ENCODE results near the gene TK1. TPM values are rescaled to one million over a fixed set of nuclear protein-coding genes. Genes with fewer than 3 reads are reported as not detected.
A peak's percentile ranks its signal among the peaks of the same experiment; 100 is the strongest.
"Not testable (repeated sequence)": the region's sequence is repeated elsewhere in the genome, so short reads cannot be mapped to it uniquely, and the experiment has no call there.

The TK1 gene, protein sequence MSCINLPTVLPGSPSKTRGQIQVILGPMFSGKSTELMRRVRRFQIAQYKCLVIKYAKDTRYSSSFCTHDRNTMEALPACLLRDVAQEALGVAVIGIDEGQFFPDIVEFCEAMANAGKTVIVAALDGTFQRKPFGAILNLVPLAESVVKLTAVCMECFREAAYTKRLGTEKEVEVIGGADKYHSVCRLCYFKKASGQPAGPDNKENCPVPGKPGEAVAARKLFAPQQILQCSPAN
- total RNA-seq (2014; rRNA removed) = 179 and 198 TPM in 2 replicates
- 153 TPM for polyA plus RNA-seq (2012)

DNA sequence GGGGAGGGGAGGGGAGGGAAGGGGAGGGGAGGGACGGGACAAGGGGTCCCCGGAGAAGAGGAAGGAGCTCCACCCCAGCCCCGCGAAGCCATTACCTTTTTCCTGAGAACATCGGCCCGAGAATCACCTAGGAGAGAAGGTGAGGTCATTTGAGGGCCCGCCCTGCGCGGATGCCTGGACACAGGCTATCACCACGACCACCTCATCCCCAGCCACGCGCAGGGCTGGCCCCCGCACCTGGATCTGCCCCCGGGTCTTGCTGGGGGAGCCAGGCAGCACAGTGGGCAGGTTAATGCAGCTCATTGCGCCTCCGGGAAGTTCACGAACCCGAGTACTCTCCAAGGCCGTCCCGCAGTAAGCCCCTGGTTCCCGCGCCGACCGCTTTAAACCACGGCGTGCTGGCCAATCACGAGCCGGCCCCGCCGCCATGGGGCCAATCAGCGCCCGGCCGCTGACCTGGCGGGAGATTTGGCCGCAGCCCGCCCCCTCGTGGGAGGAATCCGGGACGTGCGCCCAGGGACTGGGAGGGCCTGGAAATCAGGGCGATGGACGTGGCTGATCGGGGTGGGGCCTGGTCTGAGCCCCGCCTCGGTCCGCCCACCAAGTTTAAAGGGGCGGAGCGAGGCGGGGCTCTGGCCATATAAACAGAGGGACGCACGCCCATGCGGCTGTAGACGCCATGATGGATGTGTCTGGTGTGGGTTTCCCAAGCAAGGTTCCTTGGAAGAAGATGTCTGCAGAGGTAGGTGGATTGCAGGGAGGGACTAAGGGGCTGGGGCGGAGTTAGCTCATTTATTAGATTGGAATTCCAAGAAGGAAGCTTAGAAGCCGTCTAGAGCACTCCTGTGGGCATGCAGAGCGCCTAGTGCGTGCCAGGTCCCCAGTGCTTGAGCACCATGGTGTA lies at the start of gene TK1, which contains the start of gene AFMID:
TSS of gene TK1 (minus strand) at position 361 of the 904 bp plus-strand sequence. CDS start at position 303, 58 bp downstream.
TSS of gene AFMID (plus strand) at position 671 of the 904 bp plus-strand sequence. CDS start at position 680, 9 bp downstream.
- peak; percentile 95 for DNase-seq (ENCODE audit: low read depth)

DNA sequence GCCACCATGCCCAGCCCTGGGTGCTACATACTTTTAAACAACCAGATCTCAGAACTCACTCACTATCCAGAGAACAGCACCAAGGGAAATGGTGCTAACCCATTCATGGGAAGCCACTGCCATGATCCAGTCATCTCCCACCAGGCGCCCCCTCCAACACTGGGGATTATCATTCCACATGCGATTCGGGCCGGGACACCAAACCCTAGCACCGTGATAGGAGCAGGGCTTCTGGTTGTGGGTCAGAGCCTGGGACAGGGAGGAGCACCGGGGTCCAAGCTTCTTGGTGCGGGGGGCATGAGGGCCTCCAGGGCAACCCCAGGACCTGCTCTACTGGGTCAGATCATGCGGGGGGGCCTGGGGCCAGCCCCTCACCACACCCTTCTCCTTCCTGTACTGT lies 49.0 kb upstream of the TK1 start:
- DNase-seq (ENCODE audit: low read depth) = no peak

DNA sequence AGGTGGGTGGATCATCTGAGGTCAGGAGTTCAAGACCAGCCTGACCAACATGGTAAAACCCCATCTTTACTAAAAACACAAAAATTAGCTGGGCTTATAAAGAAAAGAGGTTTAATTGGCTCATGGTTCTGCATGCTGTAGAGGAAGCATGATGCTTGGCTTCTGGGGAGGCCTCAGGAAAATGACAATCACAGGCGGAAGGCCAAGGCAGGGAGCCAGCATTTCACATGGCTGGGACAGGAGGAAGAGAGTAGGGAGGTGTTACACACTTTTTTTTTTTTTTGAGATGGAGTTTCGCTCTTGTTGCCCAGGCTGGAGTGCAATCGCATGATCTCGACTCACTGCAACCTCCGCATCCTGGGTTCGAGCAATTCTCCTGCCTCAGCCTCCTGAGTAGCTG lies 48.2 kb upstream of the TK1 start:
- not testable (repeated sequence) for DNase-seq (ENCODE audit: low read depth)

DNA sequence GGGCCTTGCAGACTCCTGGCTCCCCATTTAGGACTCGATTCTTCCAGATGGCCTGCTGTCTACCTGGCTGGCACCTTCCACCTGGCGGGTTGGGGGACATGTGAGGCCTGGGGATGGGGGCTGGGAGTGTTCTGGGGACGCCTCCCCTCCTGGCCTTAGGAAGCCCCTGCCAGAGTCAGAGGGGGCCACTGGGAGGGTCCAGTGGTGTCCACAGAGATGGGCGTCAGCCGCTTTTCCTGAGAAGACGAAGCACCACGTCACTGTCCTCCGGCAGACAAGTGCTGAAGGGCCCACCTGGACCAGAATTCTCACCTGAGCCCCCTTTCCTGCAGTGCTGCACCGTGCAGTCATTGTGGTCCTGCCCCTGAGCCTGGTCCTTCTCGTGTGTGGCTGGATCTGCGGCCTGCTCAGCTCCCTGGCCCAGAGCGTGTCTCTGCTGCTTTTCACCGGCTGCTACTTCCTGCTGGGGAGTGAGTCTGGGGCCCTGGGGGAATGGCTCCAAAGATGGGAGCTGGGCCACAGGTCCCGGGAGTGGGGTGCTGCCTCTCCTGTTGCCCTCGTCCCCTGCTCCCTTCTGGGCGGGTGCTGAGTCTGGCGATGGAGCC lies 47.5 kb upstream of the TK1 start:
- DNase-seq (ENCODE audit: low read depth) = no peak

DNA sequence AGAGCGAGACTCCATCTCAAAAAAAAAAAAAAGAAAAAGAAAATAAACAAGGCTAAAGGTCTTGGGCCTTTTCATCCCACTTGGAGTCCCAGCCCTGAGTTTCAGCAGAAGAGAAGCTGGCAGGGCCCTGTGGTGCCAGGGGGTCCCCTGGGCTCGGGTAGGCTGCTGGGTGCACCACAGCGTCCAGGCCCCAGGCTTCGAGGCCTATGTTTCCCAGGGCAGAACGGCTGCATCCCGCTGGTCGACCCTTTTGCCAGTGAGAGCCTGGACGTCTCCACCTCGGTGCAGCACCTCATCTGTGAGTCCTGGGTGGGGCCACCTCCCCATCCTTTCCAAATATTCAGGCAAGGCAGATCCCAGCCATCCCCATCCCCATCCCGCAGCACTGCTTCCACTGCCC lies 46.8 kb upstream of the TK1 start:
- DNase-seq (ENCODE audit: low read depth) = no peak

DNA sequence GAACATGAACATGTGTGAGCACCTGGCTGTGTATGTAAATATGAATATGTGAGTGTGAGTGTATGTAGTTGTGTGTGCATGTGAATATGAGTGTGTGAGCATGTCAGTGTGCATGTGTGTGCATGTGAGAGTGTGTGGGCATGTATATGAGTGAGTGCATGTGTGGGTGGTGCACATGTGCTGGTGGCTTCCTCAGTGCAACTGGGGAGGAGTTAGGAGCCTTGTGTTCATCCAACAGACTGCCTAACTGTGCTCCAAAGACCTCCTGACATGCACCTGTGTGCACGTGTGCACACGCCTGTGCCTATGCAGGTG lies 46.0 kb upstream of the TK1 start:
- DNase-seq (ENCODE audit: low read depth) = no peak

DNA sequence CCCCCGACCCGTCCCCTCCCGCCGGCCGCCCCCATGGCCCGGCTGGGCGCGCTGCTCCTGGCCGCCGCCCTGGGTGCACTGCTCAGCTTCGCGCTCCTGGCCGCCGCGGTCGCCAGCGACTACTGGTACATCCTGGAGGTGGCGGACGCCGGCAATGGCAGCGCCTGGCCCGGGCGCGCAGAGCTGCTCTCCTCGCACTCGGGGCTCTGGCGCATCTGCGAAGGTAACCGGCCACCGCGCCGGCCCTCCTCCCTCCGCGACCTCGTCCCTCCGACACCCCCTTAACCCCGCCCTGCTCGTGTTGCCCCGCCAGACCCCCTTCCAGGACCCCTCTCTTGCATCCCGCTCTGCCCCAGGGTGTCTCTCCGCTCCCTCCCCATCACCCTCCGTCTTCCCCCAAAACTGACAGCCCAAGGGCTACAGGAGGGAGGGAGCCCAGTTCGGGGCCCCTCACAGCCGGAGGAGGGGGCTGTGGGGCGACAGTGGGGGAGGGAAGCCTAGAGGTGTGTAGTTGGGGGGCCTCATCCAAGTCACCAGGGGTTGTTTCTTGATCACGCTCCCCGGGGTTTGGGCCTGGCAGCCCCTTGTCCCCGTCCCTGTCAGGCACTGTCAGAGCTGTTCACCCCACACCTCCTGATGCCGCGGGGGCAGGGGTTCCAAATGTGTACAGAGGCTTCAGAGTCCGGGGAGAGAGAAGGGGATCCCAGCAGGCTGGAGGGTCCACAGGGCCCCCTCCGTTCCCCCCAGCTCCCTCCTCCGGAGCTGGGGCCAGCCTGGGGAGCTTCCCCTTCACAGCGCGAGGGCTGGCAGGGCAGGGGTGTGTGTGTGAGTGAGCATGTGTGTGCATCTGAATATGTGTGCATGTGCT lies 45.4 kb upstream of the TK1 start:
- DNase-seq (ENCODE audit: low read depth) = no peak

DNA sequence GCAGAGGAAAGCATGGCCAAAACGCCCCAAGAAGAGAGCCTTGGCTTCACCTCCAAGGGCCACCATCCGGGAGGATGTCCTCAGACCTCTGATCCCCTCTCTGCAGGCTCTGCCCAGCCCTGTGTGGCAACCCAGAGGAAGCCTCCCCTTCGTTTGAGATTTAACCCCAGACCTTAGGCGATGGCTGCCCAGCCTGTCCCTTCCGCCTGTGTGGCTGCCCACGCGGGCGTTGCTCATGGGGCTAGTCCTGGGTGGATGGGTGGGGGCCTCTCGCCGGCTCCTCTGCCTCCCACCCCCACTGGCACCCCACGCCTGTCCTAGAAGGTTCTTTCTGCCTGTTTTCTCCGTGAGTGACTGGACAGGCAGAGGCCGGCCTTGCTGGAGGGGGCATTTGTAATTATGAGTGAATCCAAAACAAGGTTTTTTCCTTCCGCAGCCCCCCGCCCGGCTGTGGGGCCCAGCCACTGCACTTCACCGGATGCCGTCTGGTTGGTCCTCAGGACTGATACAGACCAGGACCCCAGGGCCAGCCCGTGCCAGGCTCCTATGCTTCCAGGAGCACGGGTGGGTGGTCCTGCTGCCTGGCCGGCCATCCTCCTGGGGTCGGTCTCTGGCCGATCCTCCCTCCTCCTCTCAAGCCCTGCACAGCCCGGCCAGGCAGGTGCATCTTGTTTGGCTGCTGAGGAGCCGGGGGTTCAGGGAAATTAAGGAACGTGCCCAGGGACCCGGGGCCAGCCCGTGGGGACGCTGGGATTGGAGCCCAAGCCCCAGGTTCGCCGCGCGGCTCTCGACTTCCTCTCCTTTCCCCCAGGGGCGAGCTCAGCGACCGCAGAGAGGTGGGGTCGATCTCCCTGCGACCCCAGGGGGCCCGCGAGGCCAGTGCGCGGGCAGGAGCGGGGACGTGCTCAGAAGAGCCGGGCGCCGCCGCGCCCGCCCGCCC lies 44.4 kb upstream of the TK1 start, which contains the start of gene TMEM235:
TSS of gene TMEM235 (plus strand) at position 636 of the 940 bp plus-strand sequence. CDS start 393 bp downstream, outside the sequence.
- DNase-seq (ENCODE audit: low read depth) = no peak

DNA sequence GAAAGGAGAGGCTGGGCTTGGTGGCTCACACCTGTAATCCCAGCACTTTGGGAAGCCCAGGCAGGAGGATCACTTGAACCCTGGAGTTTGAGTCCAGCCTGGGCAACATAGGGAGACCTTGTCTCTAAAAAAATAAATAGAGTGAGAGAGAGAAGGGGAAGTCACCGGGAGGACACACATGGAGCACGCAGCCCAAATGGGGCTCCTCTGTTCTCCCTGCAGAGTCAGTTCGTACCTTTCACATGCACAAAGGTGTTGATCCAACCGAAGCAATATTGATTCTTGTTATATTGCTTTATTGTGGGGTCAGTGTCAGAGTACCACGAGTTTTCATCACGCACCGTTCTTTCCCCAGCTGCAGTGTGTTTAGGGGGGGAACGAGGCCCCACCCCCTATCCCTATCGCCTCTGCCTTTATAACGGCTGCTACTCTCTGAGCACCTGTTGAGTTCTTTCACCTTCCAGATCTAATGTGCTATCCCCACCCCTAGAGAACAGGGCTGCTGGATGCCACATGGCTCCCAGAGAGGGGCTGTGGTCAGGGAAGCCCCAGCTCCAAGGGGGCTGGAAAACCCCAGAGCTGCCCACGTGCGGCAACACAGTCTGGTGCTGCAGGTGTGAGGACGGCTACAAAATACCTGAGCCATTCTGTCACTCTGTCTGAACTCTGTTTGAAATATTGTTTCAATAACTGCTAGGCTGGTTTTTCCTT lies 43.6 kb upstream of the TK1 start:
- DNase-seq (ENCODE audit: low read depth) = no peak

DNA sequence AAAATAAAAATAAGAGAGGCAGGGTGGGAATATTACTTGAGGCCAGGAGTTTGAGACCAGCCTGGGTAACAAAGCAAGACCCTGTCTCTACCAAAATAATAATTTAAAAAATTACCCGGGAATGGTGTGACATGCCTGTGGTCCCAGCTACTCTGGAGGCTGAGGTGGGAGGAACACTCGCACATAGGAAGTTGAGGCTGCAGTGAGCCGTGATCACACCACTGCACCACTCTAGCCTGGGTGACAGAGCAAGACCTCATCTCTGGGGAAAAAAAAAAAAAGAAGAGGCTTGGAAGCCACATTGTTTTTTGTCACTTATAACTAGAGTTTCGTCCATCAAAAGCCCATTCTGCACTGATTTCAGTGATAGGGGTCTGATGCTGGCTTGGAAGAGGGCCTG lies 41.3 kb upstream of the TK1 start:
- DNase-seq (ENCODE audit: low read depth) = no peak

DNA sequence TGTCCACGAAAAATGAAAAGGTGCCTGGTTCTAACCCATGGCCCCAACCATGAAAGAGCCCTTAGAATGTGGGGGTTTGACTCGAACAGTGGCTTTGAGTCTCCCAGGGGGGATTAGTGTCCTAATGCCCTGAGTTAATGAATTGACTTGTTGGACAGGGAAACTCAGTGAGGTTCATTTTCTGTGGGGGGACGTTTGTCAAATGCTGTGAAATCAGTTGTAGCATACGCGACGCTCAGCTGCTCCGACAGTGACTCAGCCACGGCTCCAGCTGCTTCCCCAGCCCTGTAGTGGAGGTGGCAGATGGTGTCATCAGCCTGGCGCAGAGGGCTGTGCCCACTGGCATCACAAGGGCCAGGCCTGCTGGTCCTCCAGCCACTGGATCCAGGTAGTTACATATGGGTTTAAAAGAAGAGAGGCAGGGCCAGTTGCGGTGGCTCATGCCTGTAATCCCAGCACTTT lies 40.6 kb upstream of the TK1 start:
- peak; percentile 66 for DNase-seq (ENCODE audit: low read depth)

DNA sequence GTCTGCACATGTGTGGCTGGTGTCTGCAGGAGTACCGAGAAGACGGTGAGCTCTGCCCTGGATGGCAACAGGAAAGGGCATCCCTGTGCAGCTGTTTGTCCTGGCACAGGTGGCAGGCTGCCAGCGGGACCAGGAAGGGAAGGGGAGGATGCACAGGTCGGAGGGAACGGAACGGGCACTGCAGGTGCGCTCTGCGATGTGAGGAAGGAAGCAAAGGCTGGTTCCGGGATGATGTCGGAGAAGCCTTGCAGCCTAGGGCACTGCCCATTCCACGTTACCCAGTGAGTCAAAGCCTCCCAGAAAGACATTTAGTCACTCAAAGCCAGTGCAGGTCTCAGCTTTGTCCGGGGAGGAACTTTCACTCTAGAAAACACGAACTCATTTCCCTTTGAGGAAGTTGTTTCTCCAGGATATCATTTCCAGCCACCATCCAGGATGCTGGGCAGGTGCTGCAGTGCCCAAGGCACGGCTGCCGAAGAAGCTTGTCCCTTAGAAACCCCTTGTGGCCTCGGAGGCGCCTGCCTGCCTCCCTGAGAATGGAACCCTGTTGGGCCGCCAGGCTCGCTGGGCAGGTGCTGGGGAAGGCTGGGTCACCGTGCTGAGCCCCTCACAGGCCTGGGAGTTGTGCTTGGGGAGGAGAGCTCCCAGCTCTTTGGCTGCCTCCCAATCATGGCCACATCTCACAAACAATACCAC lies 40.1 kb upstream of the TK1 start:
- DNase-seq (ENCODE audit: low read depth) = peak; percentile 26

DNA sequence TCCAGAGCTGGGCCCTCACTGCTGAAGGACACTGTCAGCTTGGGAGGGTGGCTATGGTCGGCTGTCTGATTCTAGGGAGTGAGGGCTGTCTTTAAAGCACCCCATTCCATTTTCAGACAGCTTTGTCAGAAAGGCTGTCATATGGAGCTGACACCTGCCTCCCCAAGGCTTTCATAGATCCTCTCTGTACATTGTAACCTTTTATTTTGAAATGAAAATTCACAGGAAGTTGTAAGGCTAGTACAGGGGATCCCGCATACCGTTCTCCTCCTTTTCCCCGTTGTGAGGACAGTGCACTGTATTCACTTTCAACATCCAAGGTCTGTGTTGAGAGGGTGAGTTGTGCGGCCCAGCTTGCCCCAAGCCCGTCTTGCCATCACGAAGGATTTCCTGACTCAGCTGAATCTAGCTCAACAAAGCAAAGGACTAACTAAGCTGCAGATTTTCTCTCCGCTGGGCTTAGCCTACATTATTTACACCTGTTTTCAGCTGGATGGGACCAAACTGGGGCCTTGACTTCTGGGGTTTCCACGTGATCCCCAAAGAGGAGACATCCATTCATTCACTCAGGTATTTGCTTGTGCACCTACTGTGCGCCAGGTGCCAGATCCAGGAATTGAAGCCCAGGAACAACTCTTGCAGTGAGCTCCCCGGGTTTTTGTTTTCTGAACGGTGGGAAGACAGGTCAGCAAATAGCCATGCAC lies 39.4 kb upstream of the TK1 start:
- DNase-seq (ENCODE audit: low read depth) = no peak

DNA sequence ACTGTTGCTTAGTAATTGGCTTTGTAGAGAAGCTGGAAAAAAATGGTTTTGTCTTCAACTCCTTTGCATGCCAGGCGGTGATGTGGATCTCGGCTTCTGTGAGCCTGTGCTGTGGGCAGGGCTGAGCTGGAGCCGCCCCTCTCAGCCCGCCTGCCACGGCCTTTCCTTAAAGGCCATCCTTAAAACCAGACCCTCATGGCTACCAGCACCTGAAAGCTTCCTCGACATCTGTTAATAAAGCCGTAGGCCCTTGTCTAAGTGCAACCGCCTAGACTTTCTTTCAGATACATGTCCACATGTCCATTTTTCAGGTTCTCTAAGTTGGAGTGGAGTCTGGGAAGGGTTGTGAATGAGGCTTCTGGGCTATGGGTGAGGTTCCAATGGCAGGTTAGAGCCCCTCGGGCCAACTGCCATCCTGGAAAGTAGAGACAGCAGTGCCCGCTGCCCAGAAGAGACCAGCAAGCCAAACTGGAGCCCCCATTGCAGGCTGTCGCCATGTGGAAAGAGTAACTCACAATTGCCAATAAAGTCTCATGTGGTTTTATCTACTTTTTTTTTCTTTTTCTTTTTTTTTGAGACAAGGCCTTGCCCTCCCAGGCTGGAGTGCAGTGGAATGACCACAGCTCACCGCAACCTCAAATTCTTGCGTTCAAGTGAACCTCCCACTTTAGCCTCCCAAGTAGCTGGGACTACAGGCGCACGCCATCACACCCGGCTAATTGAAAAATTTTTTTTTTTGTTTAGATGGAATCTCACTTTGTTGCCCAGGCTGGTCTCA lies 38.4 kb upstream of the TK1 start:
- no peak for DNase-seq (ENCODE audit: low read depth)

DNA sequence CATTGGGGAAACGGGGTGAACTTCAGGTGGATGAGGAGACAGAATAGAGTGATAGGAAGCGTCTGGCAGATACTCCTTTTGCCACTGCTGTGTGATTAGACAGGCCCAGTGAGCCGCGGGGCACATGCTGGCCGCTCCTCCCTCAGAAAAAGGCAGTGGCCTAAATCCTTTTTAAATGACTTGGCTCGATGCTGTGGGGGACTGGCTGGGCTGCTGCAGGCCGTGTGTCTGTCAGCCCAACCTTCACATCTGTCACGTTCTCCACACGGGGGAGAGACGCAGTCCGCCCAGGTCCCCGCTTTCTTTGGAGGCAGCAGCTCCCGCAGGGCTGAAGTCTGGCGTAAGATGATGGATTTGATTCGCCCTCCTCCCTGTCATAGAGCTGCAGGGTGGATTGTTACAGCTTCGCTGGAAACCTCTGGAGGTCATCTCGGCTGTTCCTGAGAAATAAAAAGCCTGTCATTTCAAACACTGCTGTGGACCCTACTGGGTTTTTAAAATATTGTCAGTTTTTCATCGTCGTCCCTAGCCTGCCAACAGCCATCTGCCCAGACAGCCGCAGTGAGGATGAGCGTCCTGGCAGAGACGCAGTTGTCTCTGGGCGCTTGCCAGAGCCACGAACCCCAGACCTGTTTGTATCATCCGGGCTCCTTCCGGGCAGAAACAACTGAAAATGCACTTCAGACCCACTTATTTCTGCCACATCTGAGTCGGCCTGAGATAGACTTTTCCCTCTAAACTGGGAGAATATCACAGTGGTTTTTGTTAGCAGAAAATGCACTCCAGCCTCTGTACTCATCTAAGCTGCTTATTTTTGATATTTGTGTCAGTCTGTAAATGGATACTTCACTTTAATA lies 37.6 kb upstream of the TK1 start:
- DNase-seq (ENCODE audit: low read depth) = no peak

DNA sequence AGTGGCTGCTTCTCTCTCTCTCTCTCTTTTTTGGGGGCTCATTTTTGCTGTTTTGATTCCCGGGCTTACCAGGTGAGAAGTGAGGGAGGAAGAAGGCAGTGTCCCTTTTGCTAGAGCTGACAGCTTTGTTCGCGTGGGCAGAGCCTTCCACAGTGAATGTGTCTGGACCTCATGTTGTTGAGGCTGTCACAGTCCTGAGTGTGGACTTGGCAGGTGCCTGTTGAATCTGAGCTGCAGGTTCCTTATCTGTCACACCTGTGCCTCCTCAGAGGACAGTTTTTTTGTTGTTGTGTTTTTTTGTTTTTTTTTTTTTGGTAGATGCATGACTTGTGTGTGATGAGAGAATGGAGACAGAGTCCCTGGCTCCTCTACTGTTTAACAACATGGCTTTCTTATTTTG lies 36.9 kb upstream of the TK1 start:
- no peak for DNase-seq (ENCODE audit: low read depth)

Data from LHCN-M2 (cell line).